Stimulated activated CD8-positive, alpha-beta memory T cell treated with anti-CD3 and anti-CD28 coated beads, Interleukin-7, amount 100 ng/mL, for 4 hours (primary cell): Measurements from ENCODE around the gene PTPRN2.
"Not testable (repeated sequence)": the region's sequence is repeated elsewhere in the genome, so short reads cannot be mapped to it uniquely, and the experiment has no call there.

ENCODE experiments used
- DNase-seq, 2 donors: peaks; one replicate each; pipeline ENCODE4 v3.0.0-alpha.2; 2020; ENCODE audit warnings: low read depth in 2 of 2

Gene PTPRN2

GRCh38 chr7:157667261-157667660 lies 920.4 kb downstream of the PTPRN2 start:
- no peak for DNase-seq

- DNase-seq = no peak
Observed at GRCh38 chr7:157666530-157667040, 921.0 kb downstream of the PTPRN2 start.

- DNase-seq = not testable (repeated sequence)
Observed at GRCh38 chr7:157665634-157665988, 922.0 kb downstream of the PTPRN2 start.

- no peak for DNase-seq
Observed at GRCh38 chr7:157664871-157665633, 922.6 kb downstream of the PTPRN2 start.

- no peak for DNase-seq
Observed at GRCh38 chr7:157664034-157664433, 923.6 kb downstream of the PTPRN2 start.

- no peak for DNase-seq
Observed at GRCh38 chr7:157662981-157663716, 924.5 kb downstream of the PTPRN2 start.

GRCh38 chr7:157662110-157662791 lies 925.4 kb downstream of the PTPRN2 start:
- DNase-seq = no peak

GRCh38 chr7:157661611-157661975 lies 926.0 kb downstream of the PTPRN2 start:
- no peak for DNase-seq

GRCh38 chr7:157660971-157661610 lies 926.5 kb downstream of the PTPRN2 start:
- DNase-seq = no peak

- no peak for DNase-seq
Observed at GRCh38 chr7:157658851-157659412, 928.7 kb downstream of the PTPRN2 start.

- no peak for DNase-seq
Observed at GRCh38 chr7:157657741-157658740, 929.6 kb downstream of the PTPRN2 start.

GRCh38 chr7:157656195-157656769 lies 931.3 kb downstream of the PTPRN2 start:
- DNase-seq = no peak

- no peak for DNase-seq
Observed at GRCh38 chr7:157654350-157654749, 933.3 kb downstream of the PTPRN2 start.

GRCh38 chr7:157653827-157654207 lies 933.8 kb downstream of the PTPRN2 start:
- DNase-seq = no peak

GRCh38 chr7:157652954-157653826 lies 934.4 kb downstream of the PTPRN2 start:
- DNase-seq = no peak

GRCh38 chr7:157652161-157652953 lies 935.3 kb downstream of the PTPRN2 start:
- DNase-seq = no peak

GRCh38 chr7:157651366-157652160 lies 936.1 kb downstream of the PTPRN2 start:
- no peak for DNase-seq
